Posterior cingulate gyrus (tissue), 11 donors: Measurements from ENCODE around the gene APRT.
"Not testable (repeated sequence)": the region's sequence is repeated elsewhere in the genome, so short reads cannot be mapped to it uniquely, and the experiment has no call there.

Experiments used
- DNase-seq, 10 donors: peaks; one replicate each; pipeline versions ENCODE4 v3.0.0 to v3.0.0-alpha.2; 2020 to 2021; ENCODE audit warnings: mixed read lengths in 3 of 10
- intact Hi-C: fragments of 100-400 bp; cut with DNase I; formaldehyde crosslinking; loops from one replicate; pipeline ENCODE4 v1.15.1; 2023

The APRT gene

DNA sequence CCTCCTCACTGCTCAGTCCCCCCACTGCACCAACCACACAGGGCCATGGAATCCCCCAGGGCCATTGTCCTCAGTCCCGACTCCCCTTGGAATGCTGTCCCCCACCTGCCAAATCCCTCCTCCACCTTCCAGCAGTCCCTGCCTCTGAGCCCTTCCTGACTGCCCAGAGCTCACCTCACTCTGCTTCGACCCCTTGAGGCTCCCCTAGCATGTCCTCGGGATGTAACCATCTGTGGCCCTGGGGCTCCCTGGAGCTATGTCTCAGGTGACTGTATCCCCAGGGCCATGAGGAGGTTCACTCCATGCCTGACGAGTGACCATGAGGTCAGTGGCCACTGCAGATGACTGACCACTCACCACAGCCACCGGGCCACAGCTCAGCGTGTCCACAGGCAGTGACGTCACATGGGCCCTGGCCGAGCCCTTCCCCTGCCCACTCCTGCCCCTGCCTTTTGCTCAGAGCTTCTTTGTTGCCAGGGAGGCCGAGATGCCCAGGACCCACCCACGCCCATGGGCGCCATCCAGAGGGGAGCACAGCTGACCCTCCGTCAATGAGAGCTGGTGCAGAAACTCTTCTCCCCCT lies 19.0 kb downstream of the APRT start:
- DNase-seq = no peak
- intact Hi-C loops = loop anchor here (1.0 kb wide), 1 partner anchor 20 kb away; no protein-coding TSS in a partner anchor

DNA sequence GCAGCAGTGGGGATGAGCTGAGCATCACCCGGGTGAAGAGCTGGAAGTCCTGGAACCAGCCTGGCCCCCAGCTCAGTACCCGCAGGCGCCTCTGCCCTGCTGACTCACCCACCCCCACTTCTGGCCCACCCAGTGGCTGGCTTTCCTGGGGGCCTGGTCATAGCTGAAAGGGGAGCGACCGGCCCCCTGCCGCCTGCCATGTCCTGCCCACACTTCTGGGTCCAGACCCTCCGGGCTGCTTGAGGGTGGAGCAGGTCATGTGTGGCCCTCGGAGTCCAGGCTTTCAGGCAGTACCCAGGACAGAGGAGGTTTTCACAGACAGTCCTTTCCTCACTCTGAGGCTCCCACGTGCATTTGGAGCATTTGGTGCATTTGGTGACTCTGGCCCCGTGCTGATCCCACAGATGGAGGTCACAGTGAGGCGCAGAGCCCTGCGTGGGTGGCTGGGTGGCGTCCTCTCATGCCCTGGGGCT lies 19.6 kb downstream of the APRT start:
- DNase-seq = no peak
- intact Hi-C loops = no loop called here

GRCh38 chr16:88790312-88791211 lies 21.2 kb downstream of the APRT start:
- intact Hi-C loops = no loop called here
- no peak for DNase-seq

GRCh38 chr16:88789594-88789993 lies 22.1 kb downstream of the APRT start:
- DNase-seq = no peak
- intact Hi-C loops = loop anchor here (10.0 kb wide), 1 partner anchor 225 kb away; no protein-coding TSS in a partner anchor

DNA sequence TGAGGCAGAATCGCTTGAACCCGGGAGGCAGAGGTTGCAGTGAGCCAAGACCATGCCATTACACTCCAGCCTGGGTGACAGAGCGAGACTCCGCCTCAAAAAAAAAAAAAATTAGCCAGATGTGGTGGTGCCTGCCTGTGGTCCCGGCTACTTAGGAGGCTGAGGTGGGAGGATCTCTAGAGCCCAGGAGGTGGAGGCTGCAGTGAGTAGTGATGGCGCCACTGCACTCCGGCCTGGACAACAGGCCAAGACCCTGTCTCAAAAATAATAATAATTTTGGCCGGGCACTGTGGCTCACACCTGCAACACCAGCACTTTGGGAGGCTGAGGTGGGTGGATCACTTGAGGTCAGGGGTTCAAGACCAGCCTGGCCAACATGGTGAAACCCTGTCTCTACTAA lies 23.0 kb downstream of the APRT start:
- intact Hi-C loops = loop anchor here (10.0 kb wide), 1 partner anchor 224 kb away; no protein-coding TSS in a partner anchor
- not testable (repeated sequence) for DNase-seq

GRCh38 chr16:88787579-88788314 lies 24.0 kb downstream of the APRT start:
- intact Hi-C loops = loop anchor here (10.0 kb wide), 1 partner anchor 223 kb away; no protein-coding TSS in a partner anchor
- no peak for DNase-seq

- DNase-seq = peak in 8 of 10 donors; percentile 53 to 94 (median 66)
- intact Hi-C loops = loop anchor here (1.0 to 10.0 kb wide), 2 partner anchors 48 to 221 kb away; no protein-coding TSS in a partner anchor
These were observed 26.4 kb downstream of the APRT start, which contains the start of gene PIEZO1 for GRCh38 chr16:88785106-88785924. Gene PIEZO1 (minus strand): TSS chr16:88785220. CDS start chr16:88784964, 256 bp downstream.

DNA sequence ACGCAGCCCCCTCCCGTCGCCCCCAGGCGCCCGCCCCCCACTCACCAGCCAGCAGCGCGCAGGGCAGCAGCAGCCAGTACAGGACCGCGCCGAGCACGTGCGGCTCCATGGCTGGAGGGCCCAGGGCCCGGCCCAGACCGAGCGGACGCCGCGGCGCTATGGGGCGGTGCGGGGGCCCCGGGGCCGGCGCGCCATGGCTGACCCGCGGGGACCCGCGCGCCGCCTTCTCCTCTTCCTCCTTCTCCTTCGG lies 26.9 kb downstream of the APRT start:
- DNase-seq = no peak
- intact Hi-C loops = loop anchor here (1.0 to 10.0 kb wide), 2 partner anchors 47 to 220 kb away; no protein-coding TSS in a partner anchor

GRCh38 chr16:88784074-88784855 lies 27.5 kb downstream of the APRT start:
- peak in 1 of 10 donors; percentile 54 for DNase-seq
- intact Hi-C loops = loop anchor here (10.0 kb wide), 1 partner anchor 219 kb away; no protein-coding TSS in a partner anchor

GRCh38 chr16:88783391-88784073 lies 28.2 kb downstream of the APRT start:
- intact Hi-C loops = loop anchor here (10.0 kb wide), 1 partner anchor 219 kb away; no protein-coding TSS in a partner anchor
- peak in 7 of 10 donors; percentile 46 to 84 (median 57) for DNase-seq

- DNase-seq = peak in 1 of 10 donors; percentile 51
- intact Hi-C loops = loop anchor here (10.0 kb wide), 1 partner anchor 218 kb away; no protein-coding TSS in a partner anchor
These were observed 29.0 kb downstream of the APRT start for GRCh38 chr16:88782454-88783390.

- intact Hi-C loops = loop anchor here (10.0 kb wide), 1 partner anchor 217 kb away; no protein-coding TSS in a partner anchor
- DNase-seq = no peak
These were observed 30.3 kb downstream of the APRT start for GRCh38 chr16:88781140-88782077.

- no peak for DNase-seq
- intact Hi-C loops = loop anchor here (10.0 kb wide), 1 partner anchor 216 kb away; no protein-coding TSS in a partner anchor
These were observed 31.3 kb downstream of the APRT start for GRCh38 chr16:88780142-88781062.

- intact Hi-C loops = loop anchor here (10.0 kb wide), 1 partner anchor 215 kb away; no protein-coding TSS in a partner anchor
- no peak for DNase-seq
These were observed 32.2 kb downstream of the APRT start for GRCh38 chr16:88779406-88780141.
